NCI-H2171 treated with DMSO at 0.1 percent for 48 hours (cell line): ENCODE data around the gene HES2.
"Not testable (repeated sequence)": the region's sequence is repeated elsewhere in the genome, so short reads cannot be mapped to it uniquely, and the experiment has no call there.

Source experiments
- DNase-seq: peaks from one replicate; lab custom pipeline; 2025; lab: John Stamatoyannopoulos, UW

HES2 gene

DNA sequence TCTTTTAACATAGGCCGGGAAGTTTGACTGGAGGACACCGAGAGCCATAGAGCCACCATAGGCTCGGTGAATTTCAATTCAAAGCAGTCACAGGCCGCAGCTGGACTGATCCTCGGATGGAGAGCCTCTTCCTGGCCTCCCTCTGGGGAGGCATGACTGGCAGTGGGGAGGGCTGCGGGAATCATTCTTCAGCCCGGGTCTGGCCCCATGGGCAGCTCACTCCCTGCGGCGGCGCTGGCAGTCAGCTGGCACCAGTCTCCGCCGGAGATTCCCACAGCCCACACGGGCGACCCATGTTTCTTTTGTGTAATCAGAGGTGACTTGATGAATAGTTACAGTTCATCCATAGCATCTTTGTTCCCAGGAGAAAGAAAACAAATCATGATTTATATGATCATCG is 15.4 kb upstream of the HES2 start:
- no peak for DNase-seq

DNA sequence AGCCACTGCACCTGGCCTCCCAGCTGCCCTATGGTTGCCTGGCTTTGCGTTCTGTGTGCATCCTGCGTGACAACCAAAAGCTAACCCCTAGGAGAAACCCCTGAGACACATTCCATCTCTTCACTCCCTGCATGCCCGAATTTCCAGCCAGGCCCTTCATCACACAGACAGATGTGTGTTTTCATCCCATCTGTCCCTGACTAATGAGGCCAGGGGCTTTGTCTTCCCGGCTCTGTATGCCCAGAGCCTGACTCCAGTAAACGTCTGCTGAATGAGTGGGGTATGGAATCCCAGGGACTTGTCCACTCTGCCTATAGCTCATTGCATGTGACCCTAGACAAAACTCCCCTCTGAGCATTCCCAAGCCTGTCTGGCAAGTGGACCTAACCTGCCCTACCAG is 14.5 kb upstream of the HES2 start:
- peak; percentile 61 for DNase-seq

DNA sequence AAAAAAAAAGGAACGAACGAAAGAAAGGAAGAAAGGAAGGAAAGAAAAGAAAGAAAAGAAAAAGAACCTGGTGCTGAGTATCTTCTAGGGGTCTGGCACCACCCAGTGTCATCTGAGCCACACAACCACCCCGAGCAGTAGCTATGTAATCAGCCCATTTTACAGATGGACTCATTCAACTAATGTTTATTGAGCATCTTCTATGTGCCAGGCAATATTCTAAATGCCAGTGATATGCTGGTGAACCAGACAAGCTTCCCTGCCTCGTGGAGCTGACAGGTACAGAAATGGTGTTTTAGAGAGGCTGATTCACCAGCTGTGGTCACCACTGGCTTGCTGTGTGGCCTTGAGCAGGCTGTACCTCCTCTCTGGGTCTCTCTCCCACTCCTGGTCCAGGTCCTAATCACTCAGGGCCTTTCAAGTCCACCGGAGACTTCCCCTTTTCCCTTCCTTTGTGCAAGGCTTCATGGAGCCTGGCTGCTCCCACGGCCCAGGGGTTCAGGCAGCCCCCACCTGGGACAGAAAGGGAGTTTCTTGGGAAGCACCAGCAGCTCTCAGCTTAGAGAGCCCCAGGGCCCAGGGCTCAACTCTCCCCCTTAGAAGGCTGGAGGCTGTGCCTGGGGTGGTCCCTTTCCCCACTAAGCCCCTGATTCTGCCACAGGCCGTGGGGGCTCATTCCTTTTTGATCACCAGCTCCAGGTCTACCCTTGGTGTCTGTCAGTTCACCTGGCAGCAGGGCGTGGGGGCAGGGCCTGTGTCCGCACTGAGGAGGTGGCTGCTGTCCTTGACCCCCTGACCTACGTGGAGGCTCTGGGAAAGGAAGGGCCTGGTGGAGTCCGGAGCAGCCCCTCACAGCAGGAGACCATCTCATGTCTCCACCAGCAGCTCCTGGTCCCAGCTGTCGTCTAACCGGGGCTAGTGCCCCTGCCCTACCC is 12.2 kb upstream of the HES2 start:
- not testable (repeated sequence) for DNase-seq

DNA sequence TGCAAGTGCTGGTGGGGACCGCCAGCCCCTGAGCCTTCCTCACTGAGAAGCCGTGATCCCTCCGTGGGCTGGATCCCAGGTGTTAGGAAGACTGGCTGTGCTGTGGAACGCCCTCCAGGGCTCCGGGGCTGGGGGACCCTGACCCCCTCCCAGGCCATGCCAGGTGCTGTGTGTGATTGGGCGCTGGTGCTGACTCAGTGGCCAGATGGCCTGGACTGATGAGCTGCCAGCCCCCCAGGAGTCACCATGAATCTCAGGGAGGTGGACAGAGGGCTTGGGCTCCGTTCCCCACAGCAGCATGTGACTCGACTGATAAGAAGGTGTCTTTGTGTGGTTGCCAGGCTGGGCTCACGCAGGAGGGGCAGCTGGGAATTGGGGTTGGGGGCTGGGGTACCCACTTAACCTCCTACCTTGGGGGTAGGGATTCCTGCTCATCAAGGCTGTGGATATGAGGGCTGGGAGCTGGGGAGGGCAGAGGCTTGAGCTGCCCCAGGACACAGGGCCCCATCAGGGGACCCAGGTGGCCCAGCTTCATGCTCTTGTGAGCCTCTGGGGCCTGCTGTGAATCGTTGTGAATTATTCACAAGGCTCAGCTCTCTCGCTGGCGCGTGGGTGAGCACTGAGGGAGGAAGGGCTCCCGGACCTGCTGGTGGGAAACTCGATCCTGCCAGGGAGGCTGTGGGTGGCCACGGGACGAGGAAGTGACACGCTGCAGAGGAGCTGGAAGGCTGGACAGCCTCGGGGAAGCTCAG is 10.1 kb upstream of the HES2 start:
- not testable (repeated sequence) for DNase-seq

DNA sequence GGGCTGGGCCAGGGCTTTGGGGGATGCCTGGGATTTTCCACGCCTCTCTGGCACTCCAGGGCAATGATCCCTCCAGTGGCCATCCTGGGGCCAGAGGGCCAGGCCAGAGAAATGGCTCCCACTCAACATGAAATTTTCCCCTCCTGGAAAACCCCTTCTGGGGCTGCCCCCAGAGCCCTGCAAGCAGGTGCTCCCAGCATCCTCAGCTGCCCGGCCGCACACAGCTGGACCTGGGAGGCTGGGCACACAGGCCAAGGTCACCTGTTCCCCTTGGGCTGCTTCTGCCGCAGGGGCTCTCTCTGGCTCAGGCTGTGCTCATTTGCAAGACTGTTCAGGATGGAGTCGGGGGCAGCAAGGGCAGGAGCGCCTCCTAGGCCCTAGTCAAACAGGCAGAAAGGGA is 8.7 kb upstream of the HES2 start:
- DNase-seq, result not testable (repeated sequence)

DNA sequence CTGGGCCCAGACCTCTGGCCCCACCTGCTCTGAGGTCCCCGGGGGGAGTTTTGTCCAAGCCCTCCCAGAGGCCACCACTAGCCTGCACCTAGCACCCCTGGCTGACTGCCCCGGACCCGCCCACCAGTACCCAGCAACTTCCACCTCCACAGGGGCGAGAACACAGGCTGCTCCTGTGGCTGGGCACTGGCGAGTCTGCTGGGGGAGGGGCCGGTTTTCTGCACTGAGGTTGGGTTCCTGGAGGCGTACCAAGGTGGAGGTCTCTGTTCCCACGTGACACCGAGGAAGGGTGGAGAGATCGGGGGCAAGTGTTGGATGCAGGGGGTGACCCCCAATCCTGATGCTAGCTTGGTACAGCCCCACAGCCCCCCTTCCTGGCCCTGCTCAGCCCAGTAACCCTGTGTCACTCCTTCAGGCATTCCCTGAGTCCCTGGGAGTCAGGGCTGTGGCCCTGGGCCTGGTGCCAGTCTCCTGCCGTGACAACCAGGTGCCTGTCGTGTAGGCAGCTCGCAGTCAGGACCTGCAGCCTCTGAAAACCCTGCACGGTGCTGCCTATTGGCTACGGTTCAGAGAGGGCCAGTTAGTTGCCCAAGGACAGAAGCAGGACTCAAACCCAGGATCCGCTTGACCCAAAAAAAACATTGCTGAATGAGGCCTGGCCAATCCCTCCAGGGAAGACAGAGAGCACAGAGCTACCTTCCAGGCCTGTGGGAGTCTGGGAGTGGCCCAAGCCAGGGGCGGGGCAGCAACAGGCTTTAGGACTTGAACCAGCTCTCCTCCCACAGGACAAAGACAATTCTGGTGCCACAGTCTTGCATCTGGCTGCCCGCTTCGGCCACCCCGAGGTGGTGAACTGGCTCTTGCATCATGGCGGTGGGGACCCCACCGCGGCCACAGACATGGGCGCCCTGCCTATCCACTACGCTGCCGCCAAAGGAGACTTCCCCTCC is 8.0 kb upstream of the HES2 start:
- peak; percentile 13 for DNase-seq

DNA sequence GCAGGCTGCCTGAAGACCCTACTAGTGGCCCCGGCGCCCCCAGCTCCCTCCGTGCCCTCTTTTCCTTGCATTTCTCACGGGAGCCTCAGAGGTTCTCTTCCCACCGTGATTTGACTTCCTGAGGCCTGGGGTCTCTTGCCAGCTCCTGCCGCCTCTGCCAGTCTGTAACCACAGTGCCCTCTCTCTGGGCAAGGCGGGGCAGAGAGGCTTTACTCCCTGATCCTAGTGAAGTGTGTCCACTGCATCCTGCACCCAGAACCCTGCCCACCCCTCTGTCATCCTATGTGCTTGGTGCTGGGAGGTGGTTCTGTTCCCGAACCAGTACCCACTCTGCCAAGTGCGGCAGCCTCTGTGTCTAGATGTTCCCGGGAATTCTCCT is 7.2 kb upstream of the HES2 start:
- DNase-seq, result no peak

DNA sequence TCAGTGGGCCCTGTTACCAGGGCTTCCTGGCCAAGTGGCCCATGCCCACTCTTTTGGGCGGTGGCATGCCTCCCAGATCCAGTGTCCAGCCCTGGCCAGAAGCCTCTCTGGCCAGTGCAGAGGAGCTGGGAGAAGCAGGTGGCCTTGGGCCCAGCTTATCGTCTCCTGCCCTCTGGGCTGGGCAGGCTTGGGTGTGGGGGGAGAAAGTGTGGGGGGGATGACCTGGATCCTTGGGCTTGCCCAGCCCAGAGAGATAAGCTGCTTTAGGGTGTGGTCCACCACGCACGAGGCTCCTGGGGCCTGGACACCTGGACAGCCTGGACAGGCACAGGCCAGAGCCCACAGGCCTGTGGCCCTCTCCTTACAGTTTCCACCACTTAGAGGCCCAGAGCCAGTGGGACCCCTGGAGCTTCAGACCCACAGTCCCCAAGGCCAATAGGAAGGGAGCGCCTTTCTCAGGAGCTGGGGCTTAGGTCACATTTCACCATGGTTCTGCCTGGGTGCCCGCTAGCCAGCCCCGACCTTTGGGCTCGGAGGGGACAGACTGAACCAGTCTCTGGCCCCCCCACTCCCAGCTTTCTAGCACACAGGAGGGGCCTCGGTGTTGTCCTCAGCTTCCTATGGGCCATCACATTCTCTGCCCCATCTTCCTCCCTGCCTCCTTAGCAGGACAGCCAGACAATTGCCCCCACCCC is 6.7 kb upstream of the HES2 start:
- no peak for DNase-seq

DNA sequence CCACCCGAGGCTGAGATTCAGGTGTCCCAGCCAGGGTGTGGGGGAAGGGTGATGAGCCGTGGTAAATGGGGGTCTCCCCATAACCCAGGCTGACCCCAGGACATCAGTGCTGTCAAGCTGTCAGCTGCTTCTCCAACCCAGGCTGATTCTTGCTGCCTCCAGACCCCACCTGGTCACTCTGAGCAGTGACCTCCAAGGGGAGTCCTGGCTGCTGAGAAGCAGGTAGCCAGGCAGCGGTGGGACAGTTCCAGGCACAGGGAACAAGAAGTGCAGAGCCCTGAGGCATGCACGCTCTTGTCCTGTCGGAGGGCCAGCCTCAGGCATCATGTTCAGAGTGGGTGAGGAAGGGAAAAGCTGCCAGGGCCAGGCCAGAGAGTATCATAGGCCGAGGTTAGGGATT is 5.9 kb upstream of the HES2 start:
- no peak for DNase-seq

DNA sequence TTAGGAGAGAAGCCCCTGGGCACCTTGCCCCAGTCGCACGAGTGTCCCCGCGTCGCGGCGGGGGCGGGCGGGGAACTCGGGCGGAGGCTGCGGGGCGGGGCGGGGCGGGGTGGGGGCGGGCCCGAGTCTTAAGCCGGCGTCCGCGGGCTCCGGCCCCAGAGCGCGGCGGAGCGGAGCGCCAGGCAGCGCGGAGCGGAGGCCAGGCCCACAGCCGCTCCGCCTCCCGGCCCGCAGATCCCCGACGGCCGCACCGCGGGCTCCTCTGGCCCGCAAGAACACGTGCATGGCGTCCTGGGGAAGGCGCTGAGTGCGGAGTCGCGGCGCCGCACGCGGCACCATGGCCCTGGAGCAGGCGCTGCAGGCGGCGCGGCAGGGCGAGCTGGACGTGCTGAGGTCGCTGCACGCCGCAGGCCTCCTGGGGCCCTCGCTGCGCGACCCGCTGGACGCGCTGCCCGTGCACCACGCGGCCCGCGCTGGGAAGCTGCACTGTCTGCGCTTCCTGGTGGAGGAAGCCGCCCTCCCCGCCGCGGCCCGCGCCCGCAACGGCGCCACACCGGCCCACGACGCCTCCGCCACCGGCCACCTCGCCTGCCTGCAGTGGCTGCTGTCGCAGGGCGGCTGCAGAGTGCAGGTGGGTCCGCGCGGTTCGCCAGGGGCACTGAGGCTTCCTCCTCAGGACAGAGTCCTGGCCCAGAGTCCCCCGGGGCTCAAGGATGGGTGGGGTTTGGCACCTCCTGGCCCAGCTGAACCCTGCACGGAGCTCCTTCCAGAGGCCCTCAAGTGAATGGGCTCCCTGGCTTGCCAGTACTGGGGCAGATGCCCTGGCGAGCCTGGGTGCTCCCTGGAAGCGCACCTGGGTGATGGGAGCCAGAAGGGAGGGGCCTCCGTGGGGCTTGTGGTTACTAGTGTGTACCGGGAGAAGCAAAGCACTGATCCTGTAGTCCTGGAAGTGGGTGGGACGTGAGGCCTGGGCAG is 5.2 kb upstream of the HES2 start, which contains the start of gene ESPN:
Gene ESPN, plus strand, starts transcription at position 158 of the 975 bp plus-strand sequence. Its CDS starts 180 bp downstream, at position 338.
- no peak for DNase-seq

DNA sequence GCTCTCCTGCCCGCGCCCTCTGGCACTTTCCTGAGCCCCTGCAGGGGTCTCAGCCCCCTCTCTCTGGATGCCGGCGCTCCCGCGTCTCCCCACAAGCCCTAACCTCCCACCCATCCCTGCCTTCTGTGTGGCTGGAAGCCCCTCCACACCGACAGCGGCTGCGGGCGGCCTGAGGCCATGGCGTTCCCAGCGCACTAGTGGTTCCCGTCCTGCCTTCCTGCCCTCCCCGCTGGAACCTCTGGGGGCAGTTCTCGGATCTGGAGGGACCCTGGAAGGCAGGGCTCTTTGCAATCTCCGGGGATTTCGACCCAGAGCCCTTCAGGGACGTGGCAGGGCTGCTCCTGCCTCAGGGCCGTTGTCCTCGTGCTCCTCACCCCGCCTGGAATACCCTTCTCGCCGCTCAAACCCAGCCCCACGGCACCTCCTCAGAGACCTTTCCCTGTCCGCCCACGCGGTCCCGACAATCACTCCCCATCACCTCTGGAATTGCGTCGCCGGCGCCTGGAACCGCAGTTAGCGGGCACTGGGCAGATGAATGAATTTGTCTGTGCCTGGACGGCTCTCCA is 4.4 kb upstream of the HES2 start:
- DNase-seq, result peak; percentile 54

DNA sequence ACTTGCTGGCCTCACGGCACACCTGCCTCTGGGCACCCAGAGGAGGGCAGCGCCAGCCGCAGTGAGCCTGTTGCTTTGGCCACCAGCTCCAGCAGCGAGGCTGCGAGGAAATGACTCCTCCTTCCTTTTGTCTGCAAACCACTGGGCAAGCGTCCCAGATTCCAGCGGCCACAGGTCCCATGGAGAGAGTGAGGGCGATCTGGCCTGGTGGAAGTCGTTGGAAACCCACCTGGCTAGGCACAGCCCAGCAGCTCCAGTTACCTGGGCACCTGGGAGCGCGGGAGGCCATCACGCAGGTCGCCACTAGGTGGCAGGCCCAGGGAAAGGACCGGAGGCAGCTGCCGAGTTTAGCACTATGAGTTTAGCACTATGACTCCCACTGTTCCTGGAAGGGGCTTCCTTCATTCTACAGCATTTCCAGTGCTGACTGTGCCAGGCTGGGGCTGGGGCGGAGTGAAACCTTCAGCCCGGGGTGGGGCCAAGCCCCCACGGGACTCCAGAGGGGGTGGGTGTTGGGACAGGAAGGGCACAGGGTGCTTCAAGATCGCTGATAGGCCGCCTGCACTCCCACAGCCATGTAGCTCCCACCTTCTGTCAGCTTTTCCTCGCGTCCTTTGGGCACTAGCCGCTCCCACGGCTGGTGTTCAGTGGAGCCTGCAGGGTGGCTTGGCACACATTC is 3.7 kb upstream of the HES2 start:
- DNase-seq, result peak; percentile 80

DNA sequence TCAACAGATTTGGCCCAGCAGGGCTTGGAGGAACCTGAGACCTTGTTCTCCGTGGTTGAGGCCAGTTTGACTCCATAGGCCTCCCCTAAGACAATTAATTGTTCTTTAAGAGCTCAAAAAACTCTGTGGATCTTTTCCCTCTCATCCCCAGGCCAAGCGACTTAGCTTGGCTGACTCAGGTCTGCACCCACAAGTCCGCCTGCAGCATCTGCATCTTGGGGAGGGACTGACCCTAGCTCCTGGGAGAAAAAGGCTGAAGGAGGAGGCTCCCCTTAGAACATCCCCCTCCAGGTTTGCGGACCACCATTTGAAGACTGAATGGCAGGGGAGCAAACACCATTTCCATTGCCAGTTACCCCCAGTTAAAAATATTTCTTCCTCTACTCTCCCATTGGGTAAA is 1.5 kb upstream of the HES2 start:
- DNase-seq, result no peak

DNA sequence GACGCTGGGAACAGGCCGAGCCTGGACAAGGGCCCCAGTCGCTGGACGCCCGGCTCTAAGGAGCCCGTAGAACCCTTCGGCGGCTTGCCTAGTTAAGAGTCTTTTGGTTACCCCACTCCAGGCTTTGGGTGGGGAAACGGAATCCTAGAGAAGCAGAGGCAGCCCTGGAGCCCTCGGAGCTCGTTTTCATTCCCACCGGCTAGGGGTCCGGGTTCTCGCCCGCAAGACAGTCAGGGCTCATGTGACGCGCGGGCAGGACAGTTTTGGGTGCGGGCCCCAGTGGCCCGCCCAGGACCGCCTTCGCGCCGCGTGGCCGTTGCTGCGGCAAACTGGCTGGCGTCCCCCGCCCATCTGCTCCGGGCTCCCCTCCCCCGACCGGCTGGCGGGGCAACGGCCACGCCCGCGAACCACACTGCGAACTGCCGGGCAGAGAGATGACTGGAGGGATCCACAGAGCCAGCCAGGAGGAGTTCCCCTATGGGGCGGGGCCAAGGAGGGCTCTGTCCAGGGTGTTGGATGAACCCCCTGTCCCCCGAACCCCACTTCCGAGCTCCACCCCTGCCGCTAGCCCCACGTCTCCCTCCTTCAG is 829 bp upstream of the HES2 start:
- no peak for DNase-seq

DNA sequence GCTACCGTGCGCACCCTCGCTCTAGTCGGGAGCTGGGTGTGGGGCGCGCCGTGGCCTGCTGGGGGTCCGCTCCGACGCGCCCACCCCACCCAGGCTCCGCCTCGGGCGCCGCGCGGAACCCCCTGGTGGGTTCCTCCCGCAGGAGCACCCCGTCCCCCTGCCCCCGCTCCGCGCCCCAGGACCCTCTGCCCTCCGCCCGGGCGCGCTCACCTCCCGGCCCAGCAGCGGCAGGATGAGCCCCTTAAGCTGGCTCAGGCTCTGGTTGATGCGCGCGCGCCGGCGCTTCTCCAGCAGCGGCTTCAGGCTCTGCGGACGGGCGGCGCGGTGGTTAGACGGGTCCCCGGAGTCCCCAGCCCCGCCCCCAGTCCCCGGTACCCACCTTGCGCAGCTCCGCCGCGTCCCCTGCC is 319 bp downstream of the HES2 start:
- DNase-seq, result no peak

DNA sequence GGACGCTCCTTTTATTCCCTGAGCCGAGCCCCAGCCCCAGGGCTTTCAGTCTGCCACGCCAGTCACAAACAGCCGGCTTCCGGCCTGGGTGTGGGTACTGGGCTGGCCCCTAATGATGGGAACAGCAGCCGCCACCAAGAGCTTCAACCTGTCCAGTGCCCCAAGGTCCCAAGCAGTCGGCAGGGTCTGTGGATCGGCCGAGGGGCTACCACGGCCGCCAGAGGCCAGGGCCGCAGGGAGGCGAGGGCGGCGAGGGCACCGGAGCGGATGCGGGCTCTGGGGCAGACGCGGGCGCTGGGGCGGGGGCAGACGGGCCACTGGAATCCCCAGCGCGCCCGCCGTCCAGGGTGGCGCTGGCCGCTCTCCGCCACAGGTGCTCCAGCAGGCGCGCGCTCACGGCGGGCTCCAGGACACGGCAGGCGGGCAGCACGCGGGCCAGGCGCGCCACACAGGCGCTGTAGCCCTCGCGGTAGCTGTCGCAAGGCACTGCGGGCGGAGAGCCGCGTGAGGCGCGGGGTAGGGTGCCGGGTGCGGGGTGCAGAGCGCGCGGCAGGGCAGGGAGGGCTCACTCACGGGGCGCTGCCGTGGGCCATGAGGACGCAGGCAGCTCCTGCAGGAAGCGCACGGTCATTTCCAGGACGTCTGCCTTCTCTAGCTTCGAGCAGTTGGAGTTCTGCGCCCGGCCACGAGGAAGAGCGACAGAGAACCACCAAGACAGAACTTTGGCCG is 887 bp downstream of the HES2 start:
- no peak for DNase-seq

DNA sequence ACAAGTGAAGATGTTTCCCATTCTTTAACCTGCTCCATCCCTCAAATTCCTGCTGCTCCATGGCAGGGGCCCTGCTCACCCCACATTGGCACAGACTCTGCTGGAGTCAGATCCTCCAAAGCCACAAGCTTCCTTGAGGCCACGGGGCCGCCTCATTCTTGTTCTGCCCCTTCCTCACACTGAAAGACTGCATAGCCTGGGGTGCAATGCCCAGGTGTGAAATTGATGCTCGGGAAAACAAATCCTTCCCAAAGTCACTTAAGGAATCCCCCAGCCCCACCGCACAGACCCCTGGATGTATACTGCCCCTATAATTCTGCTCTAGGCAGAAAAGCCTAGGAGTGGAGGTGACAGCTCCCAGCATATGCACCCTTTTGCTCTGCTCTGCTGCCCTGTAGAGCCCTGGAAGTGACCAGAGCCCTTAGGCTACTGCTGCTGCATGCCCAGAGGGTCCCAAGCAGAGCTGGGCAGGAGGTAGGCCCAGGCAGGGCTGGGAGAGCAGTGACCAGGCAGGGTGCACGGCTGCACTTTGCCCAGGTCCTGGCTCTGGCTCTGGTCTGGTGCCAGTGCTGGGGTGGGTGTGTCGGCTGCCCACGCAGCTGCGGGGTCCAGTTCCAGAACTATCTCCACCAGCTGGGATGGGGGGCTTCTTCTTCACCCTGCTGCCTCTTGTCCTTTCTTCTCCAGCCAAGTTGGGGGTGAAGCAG is 1.6 kb downstream of the HES2 start:
- DNase-seq, result no peak

DNA sequence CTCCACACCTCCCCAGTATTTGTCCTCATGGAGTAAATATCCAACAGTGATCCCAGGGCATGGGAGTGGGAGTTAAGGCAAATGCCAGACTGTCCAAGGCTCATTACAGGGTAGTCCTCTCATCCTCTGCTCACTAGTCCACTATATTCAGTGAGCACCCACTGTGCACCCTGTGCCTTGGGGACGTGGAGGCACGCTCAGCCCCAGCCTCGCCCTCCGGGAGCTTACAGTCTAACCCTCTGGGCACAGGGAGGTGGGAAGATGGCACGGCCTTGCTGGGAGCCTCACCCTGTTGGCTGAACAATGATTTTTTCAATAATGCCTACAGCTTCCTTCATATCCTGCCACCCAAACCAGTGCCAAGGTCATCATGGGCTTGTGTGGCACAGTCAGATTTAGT is 2.8 kb downstream of the HES2 start:
- DNase-seq, result no peak
